Measurements from ENCODE around the gene ATP6V1B1.

ATP6V1B1 gene

GRCh38 chr2:70954886-70955285, 19.2 kb downstream of the ATP6V1B1 start:
- H3F3A ChIP-seq (ENCODE audit: control insufficient read depth, insufficient read depth) = 0 out of 2 replicates have a peak, but pooled peaks cover 2% of the 10 kb centered on the region
- no peaks in the 10 kb centered on the region for H3K36me3 ChIP-seq (ENCODE audit: control insufficient read depth, low read length)
- H3K27ac ChIP-seq (ENCODE audit: low read depth, low read length) = no peak overlapping the region
- H3K79me2 ChIP-seq (ENCODE audit: control insufficient read depth, low read length) = no peaks in the 10 kb centered on the region
- H3K9me3 ChIP-seq (ENCODE audit: control insufficient read depth, insufficient read depth, low read length) = no peaks in the 10 kb centered on the region
- H3K9me2 ChIP-seq (replicated peaks; ENCODE audit: control insufficient read depth, low read length) = no peaks in the 10 kb centered on the region
- TF ChIP-seq CTCF (IDR thresholded peaks at IDR 0.05; ENCODE audit: low read depth, low read length, poor library complexity, severe bottlenecking) (no peak), EZH2phosphoT487 (IDR thresholded peaks at IDR 0.05; ENCODE audit: borderline replicate concordance, low read length) (no peak)
- H4K20me1 ChIP-seq (ENCODE audit: control insufficient read depth, insufficient read depth, low read depth, low read length) = no peaks in the 10 kb centered on the region
- H3K4me1 ChIP-seq (ENCODE audit: control insufficient read depth, low read length) = peaks cover 9% of the 10 kb centered on the region
- no peak overlapping the region for H3K4me3 ChIP-seq (ENCODE audit: low read length)
- peaks cover 22% of the 10 kb centered on the region for H3K27me3 ChIP-seq (ENCODE audit: control insufficient read depth, low read length)
- H3K4me2 ChIP-seq (ENCODE audit: low read length) = no peak overlapping the region

GRCh38 chr2:70956141-70956540, 20.4 kb downstream of the ATP6V1B1 start:
- Histone ChIP-seq H3K36me3 (ENCODE audit: control insufficient read depth, low read length) (no peaks in the 10 kb centered on the region), H3K4me3 (ENCODE audit: low read length) (no peak overlapping the region), H3K4me1 (ENCODE audit: control insufficient read depth, low read length) (peaks cover 9% of the 10 kb centered on the region), H3K79me2 (ENCODE audit: control insufficient read depth, low read length) (no peaks in the 10 kb centered on the region), H4K20me1 (ENCODE audit: control insufficient read depth, insufficient read depth, low read depth, low read length) (no peaks in the 10 kb centered on the region), H3K27me3 (ENCODE audit: control insufficient read depth, low read length) (peaks cover 22% of the 10 kb centered on the region), H3K4me2 (ENCODE audit: low read length) (no peak overlapping the region), H3F3A (ENCODE audit: control insufficient read depth, insufficient read depth) (no peaks in the 10 kb centered on the region), H3K9me3 (ENCODE audit: control insufficient read depth, insufficient read depth, low read length) (no peaks in the 10 kb centered on the region), H3K27ac (ENCODE audit: low read depth, low read length) (no peak overlapping the region), H3K9me2 (replicated peaks; ENCODE audit: control insufficient read depth, low read length) (no peaks in the 10 kb centered on the region)
- TF ChIP-seq EZH2phosphoT487 (IDR thresholded peaks at IDR 0.05; ENCODE audit: borderline replicate concordance, low read length) = no peak
- TF ChIP-seq CTCF (IDR thresholded peaks at IDR 0.05; ENCODE audit: low read depth, low read length, poor library complexity, severe bottlenecking) = no peak

- no peak overlapping the region for H3K4me3 ChIP-seq (ENCODE audit: low read length)
- H3K9me3 ChIP-seq (ENCODE audit: control insufficient read depth, insufficient read depth, low read length) = no peaks in the 10 kb centered on the region
- TF ChIP-seq EZH2phosphoT487 (IDR thresholded peaks at IDR 0.05; ENCODE audit: borderline replicate concordance, low read length) = no peak
- TF ChIP-seq CTCF (IDR thresholded peaks at IDR 0.05; ENCODE audit: low read depth, low read length, poor library complexity, severe bottlenecking) = no peak
- H4K20me1 ChIP-seq (ENCODE audit: control insufficient read depth, insufficient read depth, low read depth, low read length) = no peaks in the 10 kb centered on the region
- no peaks in the 10 kb centered on the region for H3K9me2 ChIP-seq (replicated peaks; ENCODE audit: control insufficient read depth, low read length)
- H3K4me2 ChIP-seq (ENCODE audit: low read length) = no peak overlapping the region
- H3K79me2 ChIP-seq (ENCODE audit: control insufficient read depth, low read length) = no peaks in the 10 kb centered on the region
- peaks cover 9% of the 10 kb centered on the region for H3K4me1 ChIP-seq (ENCODE audit: control insufficient read depth, low read length)
- no peaks in the 10 kb centered on the region for H3K36me3 ChIP-seq (ENCODE audit: control insufficient read depth, low read length)
- peaks cover 22% of the 10 kb centered on the region for H3K27me3 ChIP-seq (ENCODE audit: control insufficient read depth, low read length)
- H3F3A ChIP-seq (ENCODE audit: control insufficient read depth, insufficient read depth) = no peaks in the 10 kb centered on the region
- no peak overlapping the region for H3K27ac ChIP-seq (ENCODE audit: low read depth, low read length)
Observed at GRCh38 chr2:70957798-70958197, 22.1 kb downstream of the ATP6V1B1 start.

All from DOHH2 (cell line).